Breast epithelium (tissue), 3 donors: Measurements from ENCODE around the gene CENPO.

Experiments used
- POLR2A ChIP-seq: fragments of 450-650 bp; IDR thresholded peaks from one replicate; pipeline ENCODE4 v1.6.1; 2016; ENCODE audit warnings: antibody characterized with exemption, mild to moderate bottlenecking, moderate library complexity
- TF ChIP-seq, protein P1 (sequence below), 3 donors: fragments of 450-650 bp; IDR thresholded peaks; one replicate each; pipeline ENCODE4 v1.5.1; 2016 to 2017; ENCODE audit warnings: antibody characterized with exemption in 3 of 3, mild to moderate bottlenecking in 3 of 3, moderate library complexity in 3 of 3

DNA sequence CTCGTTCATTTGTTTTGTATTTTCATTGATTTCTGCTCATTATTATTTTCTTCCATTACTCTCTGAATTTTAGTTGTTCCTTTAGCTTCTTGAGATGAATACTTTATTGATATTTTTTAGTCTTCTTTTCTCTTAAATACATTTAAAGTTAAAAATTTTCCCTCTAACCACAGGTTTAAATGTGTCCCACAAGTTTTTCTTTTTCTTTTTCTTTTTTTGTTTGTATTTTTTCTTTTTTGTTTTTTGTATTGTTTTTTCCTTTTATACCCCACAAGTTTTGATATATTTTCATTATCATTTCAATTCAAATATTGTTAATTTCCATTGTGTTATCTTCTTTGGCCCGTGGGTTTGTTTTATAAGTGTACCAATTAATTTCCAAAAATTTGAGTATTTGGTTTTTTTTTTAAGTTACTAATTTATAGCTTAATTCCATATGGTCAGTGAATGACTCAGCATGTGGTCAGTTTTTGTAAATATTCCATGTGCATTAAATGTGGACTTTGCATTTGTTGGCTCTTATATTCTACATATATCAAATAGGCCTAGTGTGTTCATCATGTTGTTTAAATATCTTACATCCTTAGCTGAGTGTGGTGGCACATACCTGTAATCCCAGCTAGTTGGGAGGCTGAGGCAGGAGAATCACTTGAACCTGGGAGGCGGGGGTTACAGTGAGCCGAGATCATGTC is 16.2 kb downstream of the CENPO start:
- TF ChIP-seq, protein P1, sequence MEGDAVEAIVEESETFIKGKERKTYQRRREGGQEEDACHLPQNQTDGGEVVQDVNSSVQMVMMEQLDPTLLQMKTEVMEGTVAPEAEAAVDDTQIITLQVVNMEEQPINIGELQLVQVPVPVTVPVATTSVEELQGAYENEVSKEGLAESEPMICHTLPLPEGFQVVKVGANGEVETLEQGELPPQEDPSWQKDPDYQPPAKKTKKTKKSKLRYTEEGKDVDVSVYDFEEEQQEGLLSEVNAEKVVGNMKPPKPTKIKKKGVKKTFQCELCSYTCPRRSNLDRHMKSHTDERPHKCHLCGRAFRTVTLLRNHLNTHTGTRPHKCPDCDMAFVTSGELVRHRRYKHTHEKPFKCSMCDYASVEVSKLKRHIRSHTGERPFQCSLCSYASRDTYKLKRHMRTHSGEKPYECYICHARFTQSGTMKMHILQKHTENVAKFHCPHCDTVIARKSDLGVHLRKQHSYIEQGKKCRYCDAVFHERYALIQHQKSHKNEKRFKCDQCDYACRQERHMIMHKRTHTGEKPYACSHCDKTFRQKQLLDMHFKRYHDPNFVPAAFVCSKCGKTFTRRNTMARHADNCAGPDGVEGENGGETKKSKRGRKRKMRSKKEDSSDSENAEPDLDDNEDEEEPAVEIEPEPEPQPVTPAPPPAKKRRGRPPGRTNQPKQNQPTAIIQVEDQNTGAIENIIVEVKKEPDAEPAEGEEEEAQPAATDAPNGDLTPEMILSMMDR (IDR thresholded peaks at IDR 0.05): no peak
- TF ChIP-seq POLR2A: no peak
